Liver (tissue), 3 donors: ENCODE data around the gene TOMM70.

ENCODE experiments used
- EGR1 ChIP-seq, 2 donors: IDR thresholded peaks; 2 replicates each; pipeline ENCODE4 v1.6.1; 2016 to 2018; ENCODE audit warnings: antibody characterized with exemption in 2 of 2, low read depth in 2 of 2
- FOXA1 ChIP-seq: IDR thresholded peaks from 2 replicates; pipeline ENCODE4 v1.6.1; 2016; ENCODE audit warnings: antibody characterized with exemption
- GABPA ChIP-seq, 2 donors: IDR thresholded peaks in 1 of 2; conservative IDR thresholded peaks in 1 of 2; 2 replicates each; pipeline ENCODE4 v1.6.1; 2016; ENCODE audit warnings: antibody characterized with exemption in 2 of 2, mild to moderate bottlenecking in 1 of 2, moderate library complexity in 1 of 2
- HNF4G ChIP-seq: IDR thresholded peaks from 2 replicates; pipeline ENCODE4 v1.6.1; 2016; ENCODE audit warnings: antibody characterized with exemption
- JUND ChIP-seq, 2 donors: IDR thresholded peaks; 2 replicates each; pipeline ENCODE4 v1.6.1; 2016; ENCODE audit warnings: antibody characterized with exemption in 2 of 2
- RAD21 ChIP-seq, 2 donors: IDR thresholded peaks; 2 replicates each; pipeline ENCODE4 v1.6.1; 2016; ENCODE audit warnings: antibody characterized with exemption in 2 of 2, mild to moderate bottlenecking in 2 of 2
- SP1 ChIP-seq: IDR thresholded peaks from 2 replicates; pipeline ENCODE4 v1.6.1; 2018; ENCODE audit warnings: antibody characterized with exemption, mild to moderate bottlenecking
- TAF1 ChIP-seq: conservative IDR thresholded peaks from 2 replicates; pipeline ENCODE4 v1.6.1; 2016; ENCODE audit warnings: antibody characterized with exemption, mild to moderate bottlenecking
- YY1 ChIP-seq: IDR thresholded peaks from 2 replicates; pipeline ENCODE4 v1.6.1; 2016; ENCODE audit warnings: antibody characterized with exemption, mild to moderate bottlenecking
- TF ChIP-seq, protein P1 (sequence below): fragments of 150-350 bp; IDR thresholded peaks from 2 replicates; pipeline ENCODE4 v1.5.1; 2017; ENCODE audit warnings: improper control_type of control experiment, low read depth, low read length; ENCODE audit not compliant: missing input control
- TF ChIP-seq, protein P2 (sequence below): IDR thresholded peaks from 2 replicates; pipeline ENCODE4 v1.6.1; 2016; ENCODE audit warnings: antibody characterized with exemption, mild to moderate bottlenecking
- TF ChIP-seq, protein P3 (sequence below): IDR thresholded peaks from 2 replicates; pipeline ENCODE4 v1.6.1; 2016; ENCODE audit warnings: antibody characterized with exemption
- TF ChIP-seq, protein P4 (sequence below): IDR thresholded peaks from 2 replicates; pipeline ENCODE4 v1.6.1; 2016; ENCODE audit warnings: antibody characterized with exemption
- TF ChIP-seq, protein P5 (sequence below): IDR thresholded peaks from 2 replicates; pipeline ENCODE4 v1.6.1; 2016; ENCODE audit warnings: antibody characterized with exemption
- donor health status: healthy.
- donor health status: healthy.

DNA sequence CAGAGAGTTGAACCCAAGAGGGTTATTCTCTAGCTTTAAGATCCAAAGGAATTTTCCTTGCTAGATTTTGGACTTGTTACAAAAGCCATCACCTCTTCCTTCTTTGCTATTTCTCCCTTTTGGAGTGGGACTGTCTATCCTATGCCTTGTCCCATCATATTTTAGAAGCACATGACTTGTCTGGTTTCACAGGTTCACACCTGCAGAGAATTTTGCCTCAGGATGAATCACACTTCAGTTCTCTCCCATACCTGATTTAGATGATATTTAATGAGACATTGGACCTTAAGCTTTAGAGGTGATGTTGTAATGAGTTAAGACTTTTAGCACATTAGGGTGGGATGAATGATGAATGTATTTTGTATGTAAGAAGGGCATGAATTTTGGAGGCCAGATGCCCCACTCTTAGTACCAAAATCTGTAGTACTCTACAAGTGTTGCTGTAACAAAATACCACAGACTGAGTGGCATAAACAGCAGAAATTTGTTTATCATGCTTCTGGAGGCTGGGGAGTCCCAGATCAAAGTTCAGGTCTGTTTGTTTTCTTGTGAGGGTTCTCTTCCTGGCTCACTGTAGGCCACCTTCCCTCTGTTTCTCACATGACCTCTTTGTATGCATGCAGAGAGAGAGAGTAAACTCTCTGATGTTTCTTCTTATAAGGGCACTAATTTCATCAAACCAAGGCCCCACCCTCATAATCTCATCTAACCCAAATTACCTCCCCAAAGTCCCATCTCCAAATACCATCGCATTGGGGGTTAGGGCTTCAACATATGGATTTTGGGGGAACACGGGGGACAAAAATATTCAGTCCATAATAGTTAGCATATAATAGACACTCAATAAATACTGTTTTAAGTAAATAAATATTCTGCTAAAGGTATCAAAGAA is 10.4 kb upstream of the TOMM70 start:
- TF ChIP-seq, protein P1, sequence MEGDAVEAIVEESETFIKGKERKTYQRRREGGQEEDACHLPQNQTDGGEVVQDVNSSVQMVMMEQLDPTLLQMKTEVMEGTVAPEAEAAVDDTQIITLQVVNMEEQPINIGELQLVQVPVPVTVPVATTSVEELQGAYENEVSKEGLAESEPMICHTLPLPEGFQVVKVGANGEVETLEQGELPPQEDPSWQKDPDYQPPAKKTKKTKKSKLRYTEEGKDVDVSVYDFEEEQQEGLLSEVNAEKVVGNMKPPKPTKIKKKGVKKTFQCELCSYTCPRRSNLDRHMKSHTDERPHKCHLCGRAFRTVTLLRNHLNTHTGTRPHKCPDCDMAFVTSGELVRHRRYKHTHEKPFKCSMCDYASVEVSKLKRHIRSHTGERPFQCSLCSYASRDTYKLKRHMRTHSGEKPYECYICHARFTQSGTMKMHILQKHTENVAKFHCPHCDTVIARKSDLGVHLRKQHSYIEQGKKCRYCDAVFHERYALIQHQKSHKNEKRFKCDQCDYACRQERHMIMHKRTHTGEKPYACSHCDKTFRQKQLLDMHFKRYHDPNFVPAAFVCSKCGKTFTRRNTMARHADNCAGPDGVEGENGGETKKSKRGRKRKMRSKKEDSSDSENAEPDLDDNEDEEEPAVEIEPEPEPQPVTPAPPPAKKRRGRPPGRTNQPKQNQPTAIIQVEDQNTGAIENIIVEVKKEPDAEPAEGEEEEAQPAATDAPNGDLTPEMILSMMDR: no peak
- TF ChIP-seq SP1 (no peak), HNF4G (no peak), RAD21 (IDR thresholded peaks at IDR 0.05) (no peak), JUND (IDR thresholded peaks at IDR 0.05) (no peak), EGR1 (IDR thresholded peaks at IDR 0.05; ENCODE audit: low read depth in 2 of 2) (no peak), TAF1 (no peak), YY1 (no peak), FOXA1 (no peak), GABPA (IDR thresholded peaks at IDR 0.05 in 1 of 2, conservative IDR thresholded peaks at IDR 0.05 in 1 of 2) (no peak)
- TF ChIP-seq, protein P2, sequence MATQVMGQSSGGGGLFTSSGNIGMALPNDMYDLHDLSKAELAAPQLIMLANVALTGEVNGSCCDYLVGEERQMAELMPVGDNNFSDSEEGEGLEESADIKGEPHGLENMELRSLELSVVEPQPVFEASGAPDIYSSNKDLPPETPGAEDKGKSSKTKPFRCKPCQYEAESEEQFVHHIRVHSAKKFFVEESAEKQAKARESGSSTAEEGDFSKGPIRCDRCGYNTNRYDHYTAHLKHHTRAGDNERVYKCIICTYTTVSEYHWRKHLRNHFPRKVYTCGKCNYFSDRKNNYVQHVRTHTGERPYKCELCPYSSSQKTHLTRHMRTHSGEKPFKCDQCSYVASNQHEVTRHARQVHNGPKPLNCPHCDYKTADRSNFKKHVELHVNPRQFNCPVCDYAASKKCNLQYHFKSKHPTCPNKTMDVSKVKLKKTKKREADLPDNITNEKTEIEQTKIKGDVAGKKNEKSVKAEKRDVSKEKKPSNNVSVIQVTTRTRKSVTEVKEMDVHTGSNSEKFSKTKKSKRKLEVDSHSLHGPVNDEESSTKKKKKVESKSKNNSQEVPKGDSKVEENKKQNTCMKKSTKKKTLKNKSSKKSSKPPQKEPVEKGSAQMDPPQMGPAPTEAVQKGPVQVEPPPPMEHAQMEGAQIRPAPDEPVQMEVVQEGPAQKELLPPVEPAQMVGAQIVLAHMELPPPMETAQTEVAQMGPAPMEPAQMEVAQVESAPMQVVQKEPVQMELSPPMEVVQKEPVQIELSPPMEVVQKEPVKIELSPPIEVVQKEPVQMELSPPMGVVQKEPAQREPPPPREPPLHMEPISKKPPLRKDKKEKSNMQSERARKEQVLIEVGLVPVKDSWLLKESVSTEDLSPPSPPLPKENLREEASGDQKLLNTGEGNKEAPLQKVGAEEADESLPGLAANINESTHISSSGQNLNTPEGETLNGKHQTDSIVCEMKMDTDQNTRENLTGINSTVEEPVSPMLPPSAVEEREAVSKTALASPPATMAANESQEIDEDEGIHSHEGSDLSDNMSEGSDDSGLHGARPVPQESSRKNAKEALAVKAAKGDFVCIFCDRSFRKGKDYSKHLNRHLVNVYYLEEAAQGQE: no peak
- TF ChIP-seq, protein P3, sequence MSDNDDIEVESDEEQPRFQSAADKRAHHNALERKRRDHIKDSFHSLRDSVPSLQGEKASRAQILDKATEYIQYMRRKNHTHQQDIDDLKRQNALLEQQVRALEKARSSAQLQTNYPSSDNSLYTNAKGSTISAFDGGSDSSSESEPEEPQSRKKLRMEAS: no peak
- TF ChIP-seq, protein P4, sequence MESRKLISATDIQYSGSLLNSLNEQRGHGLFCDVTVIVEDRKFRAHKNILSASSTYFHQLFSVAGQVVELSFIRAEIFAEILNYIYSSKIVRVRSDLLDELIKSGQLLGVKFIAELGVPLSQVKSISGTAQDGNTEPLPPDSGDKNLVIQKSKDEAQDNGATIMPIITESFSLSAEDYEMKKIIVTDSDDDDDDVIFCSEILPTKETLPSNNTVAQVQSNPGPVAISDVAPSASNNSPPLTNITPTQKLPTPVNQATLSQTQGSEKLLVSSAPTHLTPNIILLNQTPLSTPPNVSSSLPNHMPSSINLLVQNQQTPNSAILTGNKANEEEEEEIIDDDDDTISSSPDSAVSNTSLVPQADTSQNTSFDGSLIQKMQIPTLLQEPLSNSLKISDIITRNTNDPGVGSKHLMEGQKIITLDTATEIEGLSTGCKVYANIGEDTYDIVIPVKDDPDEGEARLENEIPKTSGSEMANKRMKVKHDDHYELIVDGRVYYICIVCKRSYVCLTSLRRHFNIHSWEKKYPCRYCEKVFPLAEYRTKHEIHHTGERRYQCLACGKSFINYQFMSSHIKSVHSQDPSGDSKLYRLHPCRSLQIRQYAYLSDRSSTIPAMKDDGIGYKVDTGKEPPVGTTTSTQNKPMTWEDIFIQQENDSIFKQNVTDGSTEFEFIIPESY: no peak
- TF ChIP-seq, protein P5, sequence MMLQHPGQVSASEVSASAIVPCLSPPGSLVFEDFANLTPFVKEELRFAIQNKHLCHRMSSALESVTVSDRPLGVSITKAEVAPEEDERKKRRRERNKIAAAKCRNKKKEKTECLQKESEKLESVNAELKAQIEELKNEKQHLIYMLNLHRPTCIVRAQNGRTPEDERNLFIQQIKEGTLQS: no peak
